HFF-Myc (cell line): ENCODE results near the gene ZNF540.
A peak's percentile ranks its signal among the peaks of the same experiment; 100 is the strongest.
"Not testable (repeated sequence)": the region's sequence is repeated elsewhere in the genome, so short reads cannot be mapped to it uniquely, and the experiment has no call there.

Experiments
- DNase-seq: peaks from one replicate; pipeline ENCODE4 v3.0.0-alpha.2; 2011; ENCODE audit warnings: low read depth; ENCODE audit errors: extremely low read depth
- H3K4me3 ChIP-seq: replicated peaks from 2 replicates; pipeline ENCODE4 v1.5.1; 2011; ENCODE audit warnings: low read depth, mild to moderate bottlenecking, control low read depth, low read length
- TF ChIP-seq, protein P1 (sequence below): IDR thresholded peaks from 2 replicates; pipeline ENCODE4 v1.5.1; 2012; ENCODE audit warnings: mild to moderate bottlenecking, low read depth, low read length, control low read depth; ENCODE audit errors: missing control alignments

ZNF540 gene

DNA sequence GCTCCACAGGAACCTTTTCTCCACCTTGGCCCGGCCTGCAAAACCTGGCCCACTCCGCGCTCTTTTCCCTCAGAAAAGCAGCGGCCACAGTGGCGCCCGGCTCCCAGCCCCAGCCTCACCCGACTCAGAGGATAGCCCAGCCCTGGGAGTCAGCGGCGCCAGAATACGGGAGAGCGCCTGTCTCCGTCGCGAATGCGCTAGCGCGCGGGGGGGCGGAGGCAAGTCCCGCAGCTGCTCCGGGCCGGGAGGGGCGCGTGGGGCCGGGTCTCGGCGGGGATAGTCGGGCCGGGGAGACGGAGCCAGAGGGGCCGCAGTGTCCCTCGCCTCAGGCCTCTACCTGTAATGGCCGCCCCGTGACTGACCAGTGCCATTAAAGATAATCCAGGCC, 60.6 kb downstream of the ZNF540 start, which contains the start of gene ZFP30:
Gene ZFP30 (minus strand): TSS at position 165 of the 388 bp plus-strand sequence. CDS start 7,643 bp downstream, outside the sequence.
- peak; percentile 1 for DNase-seq
- TF ChIP-seq, protein P1, sequence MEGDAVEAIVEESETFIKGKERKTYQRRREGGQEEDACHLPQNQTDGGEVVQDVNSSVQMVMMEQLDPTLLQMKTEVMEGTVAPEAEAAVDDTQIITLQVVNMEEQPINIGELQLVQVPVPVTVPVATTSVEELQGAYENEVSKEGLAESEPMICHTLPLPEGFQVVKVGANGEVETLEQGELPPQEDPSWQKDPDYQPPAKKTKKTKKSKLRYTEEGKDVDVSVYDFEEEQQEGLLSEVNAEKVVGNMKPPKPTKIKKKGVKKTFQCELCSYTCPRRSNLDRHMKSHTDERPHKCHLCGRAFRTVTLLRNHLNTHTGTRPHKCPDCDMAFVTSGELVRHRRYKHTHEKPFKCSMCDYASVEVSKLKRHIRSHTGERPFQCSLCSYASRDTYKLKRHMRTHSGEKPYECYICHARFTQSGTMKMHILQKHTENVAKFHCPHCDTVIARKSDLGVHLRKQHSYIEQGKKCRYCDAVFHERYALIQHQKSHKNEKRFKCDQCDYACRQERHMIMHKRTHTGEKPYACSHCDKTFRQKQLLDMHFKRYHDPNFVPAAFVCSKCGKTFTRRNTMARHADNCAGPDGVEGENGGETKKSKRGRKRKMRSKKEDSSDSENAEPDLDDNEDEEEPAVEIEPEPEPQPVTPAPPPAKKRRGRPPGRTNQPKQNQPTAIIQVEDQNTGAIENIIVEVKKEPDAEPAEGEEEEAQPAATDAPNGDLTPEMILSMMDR = no peak
- H3K4me3 ChIP-seq = peak within 1 kb of the TSS; percentile 58

DNA sequence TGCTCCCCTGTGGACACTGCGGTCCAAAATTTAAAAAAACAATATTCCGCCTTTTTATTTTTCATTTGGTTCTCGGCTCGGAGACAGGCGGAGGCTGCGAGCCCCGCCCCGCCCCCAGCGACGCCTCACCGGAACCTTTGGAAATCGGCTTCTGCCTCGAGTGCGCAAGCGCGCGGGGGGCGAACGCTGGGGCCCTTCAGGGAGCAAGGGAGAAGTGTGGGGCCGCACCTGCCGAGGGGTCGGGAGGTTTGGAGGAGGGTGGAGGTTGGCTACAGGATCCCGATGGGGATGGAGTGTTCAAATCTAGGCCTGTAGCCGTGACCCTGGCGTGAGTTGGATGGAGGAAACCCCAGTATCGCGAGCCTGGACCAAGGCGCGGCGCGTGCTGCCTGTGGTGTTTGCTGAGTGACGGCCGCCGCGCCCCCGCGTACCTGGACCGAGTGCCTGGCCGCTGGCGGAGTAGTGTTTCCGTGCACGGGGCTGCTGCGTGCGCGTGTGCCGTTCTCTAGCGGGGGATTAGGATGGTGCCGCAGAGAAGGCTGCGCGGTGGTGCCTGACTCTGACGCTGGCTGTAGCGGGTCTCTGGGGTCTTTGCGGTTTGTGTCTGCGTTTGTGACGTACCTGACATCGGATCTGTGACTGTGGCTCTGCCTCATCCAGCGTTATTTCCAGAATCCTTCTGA, 61.2 kb downstream of the ZNF540 start:
- H3K4me3 ChIP-seq = peak overlapping the region; percentile 58
- DNase-seq = peak; percentile 17
- TF ChIP-seq, protein P1 = no peak

DNA sequence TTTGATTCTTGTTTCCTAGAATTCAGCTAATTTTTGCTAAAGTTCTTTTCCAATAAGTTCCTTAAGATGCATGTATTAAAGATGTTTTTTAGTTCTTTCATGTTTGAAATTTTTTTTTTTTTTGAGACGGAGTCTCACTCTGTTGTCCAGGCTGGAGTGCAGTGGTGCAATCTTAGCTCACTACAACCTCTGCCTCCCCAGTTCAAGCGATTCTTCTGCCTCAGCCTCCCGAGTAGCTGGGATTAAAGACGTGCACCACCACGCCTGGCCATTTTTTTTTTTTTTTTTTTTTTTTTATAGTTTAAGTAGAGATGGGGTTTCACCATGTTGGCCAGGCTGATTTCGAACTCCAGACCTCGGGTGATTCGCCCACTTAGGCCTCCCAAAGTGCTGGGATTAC, 62.5 kb downstream of the ZNF540 start:
- not testable (repeated sequence) for H3K4me3 ChIP-seq, DNase-seq
